Stimulated activated CD8-positive, alpha-beta memory T cell treated with anti-CD3 and anti-CD28 coated beads, Interleukin-12 subunit alpha, Interleukin-12 subunit beta, amount 100 ng/mL, for 1 hour (primary cell): ENCODE data around the gene VPS37D.
"Not testable (repeated sequence)": the region's sequence is repeated elsewhere in the genome, so short reads cannot be mapped to it uniquely, and the experiment has no call there.

Source experiments
- DNase-seq: peaks from one replicate; pipeline ENCODE4 v3.0.0-alpha.2; 2020; ENCODE audit warnings: low read depth

Gene VPS37D

DNA sequence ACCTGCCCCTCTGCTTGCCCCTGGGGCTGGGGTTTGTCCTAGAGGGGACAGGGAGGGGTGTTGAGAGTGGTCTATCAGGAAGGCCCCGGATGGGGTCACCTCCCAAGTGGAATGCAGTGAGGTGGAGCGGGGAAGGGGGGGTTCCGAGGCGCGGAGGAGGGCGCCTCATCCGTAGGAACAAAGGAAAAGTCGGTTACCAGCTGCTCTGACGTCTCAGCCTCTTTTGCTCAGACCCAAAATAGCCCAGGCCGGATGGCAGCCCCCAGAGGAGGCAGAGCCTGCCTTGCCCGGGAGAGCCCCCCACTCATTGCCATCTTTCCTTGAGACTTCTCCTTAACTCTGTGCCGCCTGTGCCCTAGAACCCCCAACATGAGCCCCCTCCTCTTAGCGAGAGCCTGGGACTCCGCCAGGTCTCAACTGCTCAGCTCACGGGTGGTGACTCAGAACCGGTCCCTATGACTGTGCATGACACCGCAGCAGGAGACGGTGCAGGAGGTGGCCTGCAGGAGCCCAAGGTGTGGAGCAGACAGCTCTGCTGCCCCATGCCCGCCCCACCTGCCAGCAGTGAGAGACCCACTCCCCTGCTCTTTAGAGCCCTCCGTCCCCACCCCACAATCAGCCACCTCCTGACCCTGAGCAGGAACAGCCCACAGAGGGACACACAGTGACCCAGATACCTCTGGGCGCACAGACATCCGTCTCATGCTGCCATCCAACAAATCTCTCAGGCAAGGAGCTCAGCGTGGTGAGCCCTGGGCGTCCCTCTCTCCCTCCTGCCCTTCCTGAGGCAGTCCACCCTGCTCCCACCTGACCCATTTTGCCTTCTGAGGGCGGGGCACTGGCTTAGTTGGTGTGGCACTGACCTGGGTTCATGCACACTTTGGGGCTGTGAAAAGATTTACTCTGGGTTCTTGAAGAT is 38.8 kb downstream of the VPS37D start:
- no peak for DNase-seq

DNA sequence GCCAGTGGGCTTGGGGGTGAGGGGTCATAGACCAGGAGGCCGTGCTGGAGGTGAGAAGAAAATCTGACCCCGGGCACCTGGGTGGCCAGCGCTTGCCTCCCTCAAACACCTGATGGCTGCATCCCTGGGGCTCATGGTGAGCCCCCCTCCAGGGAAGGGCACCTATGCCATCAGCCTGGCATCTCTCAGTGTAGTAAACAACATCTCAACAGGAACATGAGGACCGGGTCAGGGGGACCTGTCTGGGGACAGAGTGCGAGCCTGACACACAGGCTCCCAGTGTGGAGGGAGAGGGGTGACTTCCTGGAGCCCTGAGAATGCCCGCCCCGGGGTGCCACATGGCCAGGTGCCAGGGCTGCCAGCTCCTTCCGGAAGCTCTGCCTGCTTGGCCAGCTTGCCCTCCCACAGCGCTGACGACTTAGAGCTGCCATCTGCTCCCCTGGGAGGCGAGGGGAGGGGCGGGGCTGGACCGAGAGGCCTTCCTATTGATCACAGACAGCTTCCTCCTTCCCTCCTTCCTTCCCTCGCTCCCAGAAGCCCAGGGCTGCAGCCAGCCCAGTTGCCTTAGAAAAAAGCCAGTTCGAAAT is 39.5 kb downstream of the VPS37D start:
- DNase-seq = no peak

DNA sequence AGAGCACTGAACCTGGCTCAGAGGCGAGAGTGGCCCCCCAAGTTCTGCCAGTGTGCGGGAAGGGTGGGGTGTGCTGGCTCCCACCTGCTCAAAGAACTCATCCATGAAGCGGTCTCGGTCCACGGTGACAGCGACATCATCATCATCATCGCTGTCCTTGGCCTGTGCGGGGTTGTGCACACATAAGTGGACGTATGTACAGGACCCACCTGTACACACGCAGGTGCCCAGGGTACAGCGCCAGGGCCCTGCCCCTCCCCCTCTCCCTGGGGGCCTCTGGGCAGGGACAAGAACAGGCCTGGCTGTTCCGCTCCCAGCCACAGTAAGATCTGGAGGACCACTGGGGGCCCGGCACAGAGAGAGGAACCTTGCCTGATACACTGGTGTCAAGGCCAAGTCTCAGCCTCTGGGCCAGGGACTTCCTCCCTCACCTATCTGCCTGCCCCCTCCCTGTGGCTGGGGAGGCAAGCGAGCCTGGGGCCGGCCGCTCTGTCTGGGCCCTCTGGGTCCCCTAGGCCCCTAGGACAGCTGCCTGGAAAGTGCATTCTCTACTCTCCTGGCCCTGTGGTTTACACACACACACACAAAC is 41.4 kb downstream of the VPS37D start:
- no peak for DNase-seq

- no peak for DNase-seq
Measured at GRCh38 chr7:73712773-73713172, 45.1 kb downstream of the VPS37D start.

DNA sequence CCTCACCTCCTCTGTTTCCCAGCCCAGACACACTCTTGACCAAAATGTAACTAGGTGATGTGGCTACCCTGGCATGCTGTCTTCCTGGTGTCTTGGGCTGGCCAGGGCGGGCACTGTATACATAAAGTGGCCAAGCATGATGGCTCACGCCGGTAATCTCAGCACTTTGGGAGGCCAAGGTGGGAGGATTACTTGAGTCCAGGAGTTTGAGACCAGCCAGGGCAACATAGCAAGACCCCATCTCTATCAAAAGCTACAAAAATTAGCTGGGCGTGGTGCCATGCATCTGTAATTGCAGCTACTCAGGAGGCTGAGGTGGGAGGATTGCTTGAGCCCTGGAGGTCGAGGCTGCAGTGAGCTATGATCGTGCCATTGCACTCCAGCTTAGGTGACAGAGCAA is 45.7 kb downstream of the VPS37D start:
- DNase-seq = not testable (repeated sequence)

DNA sequence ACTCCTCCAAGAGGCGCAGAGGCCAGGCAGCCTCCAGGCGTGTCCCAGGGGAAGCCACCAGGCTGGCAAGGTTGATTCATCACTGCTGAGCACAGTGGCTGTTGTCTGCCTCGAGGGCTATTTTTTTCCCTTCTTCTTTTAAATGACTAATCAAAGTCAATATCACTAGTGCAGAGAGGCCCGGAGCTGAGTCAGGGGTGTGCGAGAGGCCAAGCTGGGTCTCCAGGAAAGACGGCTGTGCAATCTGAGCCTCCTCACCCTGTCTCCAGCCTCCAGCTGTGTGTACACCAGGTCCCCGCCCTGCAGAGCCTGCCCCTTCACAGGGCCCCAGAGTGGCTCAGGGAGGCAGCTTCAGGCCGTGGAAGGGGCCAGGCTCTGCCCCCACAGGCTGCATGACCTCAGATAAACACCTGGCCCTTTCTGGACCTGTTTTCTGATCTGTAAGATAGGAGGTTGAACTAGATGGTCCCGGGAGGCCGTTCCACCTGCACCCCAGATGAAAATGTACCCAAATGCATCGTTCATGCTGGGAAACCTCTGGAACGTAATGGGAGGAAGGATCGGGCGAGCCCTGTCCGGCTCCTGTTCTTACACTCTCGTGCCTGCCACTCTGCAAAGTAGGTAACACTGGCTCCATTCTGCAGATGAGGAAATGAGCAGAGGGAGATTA is 48.2 kb downstream of the VPS37D start:
- DNase-seq = no peak

DNA sequence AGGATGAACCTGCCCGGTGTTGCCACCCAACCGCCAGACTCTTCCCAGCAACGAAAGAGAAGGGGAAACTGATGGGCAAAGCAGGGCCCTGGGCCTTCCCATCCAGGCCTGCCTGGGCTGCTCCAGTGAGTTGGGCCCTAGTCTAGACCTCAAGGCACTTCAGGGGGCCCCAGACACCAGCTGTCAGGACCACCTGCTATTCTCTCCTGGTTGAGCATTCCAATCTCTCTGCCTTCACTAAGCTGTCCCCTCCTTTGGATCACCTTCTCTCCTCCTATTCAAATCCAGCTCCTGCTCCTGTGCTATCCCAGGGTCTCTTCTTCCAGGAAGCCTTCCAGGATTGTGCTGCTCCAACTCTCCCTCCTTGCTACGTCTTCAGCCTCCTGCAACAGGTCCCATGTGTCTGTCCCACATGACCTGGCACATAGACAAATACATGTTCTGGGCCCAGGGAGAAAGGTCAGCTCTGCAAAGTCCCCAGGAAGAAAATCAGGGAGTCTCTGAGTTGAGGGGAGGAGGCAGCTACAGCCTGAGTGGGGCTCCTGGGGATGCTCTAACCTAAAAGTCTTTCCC is 48.8 kb downstream of the VPS37D start:
- no peak for DNase-seq

- DNase-seq = no peak
Measured at GRCh38 chr7:73717025-73717807, 49.6 kb downstream of the VPS37D start.

DNA sequence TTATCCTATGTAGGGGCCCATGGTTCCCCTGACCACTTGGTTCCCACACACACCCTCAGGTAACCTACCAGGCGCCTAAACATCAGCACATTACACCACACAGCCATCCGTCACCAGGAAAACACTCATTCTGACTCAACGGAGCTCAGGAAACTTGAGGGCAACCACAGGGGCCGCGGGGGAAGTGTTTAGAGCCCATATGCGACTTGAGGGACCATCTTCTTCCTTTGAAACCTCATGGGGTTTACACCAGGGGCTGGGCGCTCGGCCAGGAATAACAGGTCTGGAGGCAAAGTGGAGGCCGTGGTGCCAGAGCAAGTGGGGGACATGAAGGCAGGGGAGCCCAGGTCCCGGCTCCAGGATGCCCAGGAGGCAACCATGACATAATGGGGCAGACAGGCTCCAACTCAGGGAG is 50.4 kb downstream of the VPS37D start:
- peak; percentile 69 for DNase-seq

DNA sequence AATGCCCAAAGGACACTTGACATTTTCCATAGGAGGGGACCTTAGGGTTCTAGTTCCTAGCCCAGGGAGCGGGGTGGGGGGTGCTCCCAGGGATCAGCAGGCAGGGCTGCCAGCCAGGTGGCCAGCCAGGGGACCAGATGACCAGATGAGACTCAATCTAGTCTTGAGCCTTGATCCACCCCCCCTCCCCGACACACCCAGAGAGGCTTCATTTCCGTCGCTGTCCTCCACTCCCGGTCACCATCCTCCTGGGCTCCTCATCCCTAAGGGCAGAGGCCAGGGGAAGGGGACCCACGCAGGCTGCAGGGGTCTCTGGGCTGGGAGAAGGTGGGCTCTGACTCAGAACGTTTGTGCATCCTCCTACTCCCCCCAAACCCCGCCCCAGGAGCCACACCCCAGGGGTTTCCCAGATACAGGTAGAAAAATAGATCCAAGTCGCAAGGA is 50.8 kb downstream of the VPS37D start:
- no peak for DNase-seq

- no peak for DNase-seq
Measured at GRCh38 chr7:73718905-73719805, 51.5 kb downstream of the VPS37D start, which contains the start of gene STX1A. Gene STX1A, minus strand, starts transcription at chr7:73719669. Its CDS starts 38 bp downstream, at chr7:73719631.

- DNase-seq = no peak
Measured at GRCh38 chr7:73719806-73720169, 52.2 kb downstream of the VPS37D start.

DNA sequence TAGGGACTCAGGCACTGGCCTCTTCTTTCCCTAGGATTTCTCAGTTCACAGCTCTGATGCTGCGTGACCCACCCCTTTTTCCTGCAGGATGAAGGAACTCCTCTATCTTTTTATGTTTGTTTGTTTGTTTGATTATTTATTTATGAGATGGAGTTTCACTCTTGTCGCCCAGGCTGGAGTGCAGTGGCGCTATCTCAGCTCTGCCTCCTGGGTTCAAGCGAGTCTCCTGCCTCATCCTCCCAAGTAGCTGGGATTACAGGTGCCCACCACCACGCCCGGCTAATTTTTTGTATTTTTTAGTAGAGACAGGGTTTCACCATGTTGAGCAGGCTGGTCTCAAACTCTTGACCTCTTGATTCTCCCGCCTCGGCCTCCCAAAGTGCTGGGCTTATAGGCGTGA is 52.8 kb downstream of the VPS37D start:
- DNase-seq = not testable (repeated sequence)

DNA sequence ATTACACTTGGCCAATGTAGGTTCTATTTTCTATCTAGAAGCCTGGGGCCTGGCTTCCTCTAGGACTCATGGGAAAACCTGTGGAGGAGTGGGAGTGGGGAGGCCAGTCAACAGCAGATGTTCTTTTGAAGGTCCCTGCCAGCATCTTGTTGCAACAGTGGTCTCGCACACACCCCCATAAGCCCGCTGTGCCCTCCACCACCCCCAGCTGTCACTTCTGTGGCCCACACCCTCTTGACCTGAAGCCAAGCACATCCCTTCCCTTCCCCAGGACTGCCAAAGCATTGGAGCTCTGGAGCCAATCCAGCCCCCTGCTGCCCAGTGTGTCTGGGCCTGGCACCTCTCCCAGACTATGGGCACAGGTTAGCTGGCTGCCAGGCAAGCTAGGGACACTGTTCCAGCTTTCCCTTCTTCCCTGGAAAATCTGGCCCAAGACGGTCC is 53.8 kb downstream of the VPS37D start:
- no peak for DNase-seq
